HG03064 (cell line): ENCODE data around the gene CRTC1.
"Not testable (repeated sequence)": the region's sequence is repeated elsewhere in the genome, so short reads cannot be mapped to it uniquely, and the experiment has no call there.

Experiments used
- ATAC-seq: cut with Tn5 transposase; IDR thresholded peaks from one replicate; pipeline ENCODE4 v1.9.1; 2021; ENCODE audit warnings: low read depth; ENCODE audit not compliant: unreplicated experiment

The CRTC1 gene

GRCh38 chr19:18723871-18724377, 40.4 kb downstream of the CRTC1 start:
- no peak for ATAC-seq

GRCh38 chr19:18725841-18726770, 42.6 kb downstream of the CRTC1 start:
- no peak for ATAC-seq

GRCh38 chr19:18726846-18727245, 43.4 kb downstream of the CRTC1 start:
- ATAC-seq = no peak

GRCh38 chr19:18727602-18728001, 44.1 kb downstream of the CRTC1 start:
- not testable (repeated sequence) for ATAC-seq

GRCh38 chr19:18729933-18730530, 46.6 kb downstream of the CRTC1 start:
- no peak for ATAC-seq

- no peak for ATAC-seq
Measured at GRCh38 chr19:18730885-18731513, 47.5 kb downstream of the CRTC1 start.

- ATAC-seq = no peak
Measured at GRCh38 chr19:18731562-18732008, 48.1 kb downstream of the CRTC1 start.

GRCh38 chr19:18733196-18733647, 49.7 kb downstream of the CRTC1 start:
- ATAC-seq = no peak

GRCh38 chr19:18733762-18734332, 50.4 kb downstream of the CRTC1 start:
- ATAC-seq = not testable (repeated sequence)

GRCh38 chr19:18735324-18735723, 51.8 kb downstream of the CRTC1 start:
- ATAC-seq = no peak

GRCh38 chr19:18735752-18736151, 52.3 kb downstream of the CRTC1 start:
- ATAC-seq = no peak

- no peak for ATAC-seq
Measured at GRCh38 chr19:18736415-18737336, 53.2 kb downstream of the CRTC1 start.

- ATAC-seq = no peak
Measured at GRCh38 chr19:18737337-18737953, 54.0 kb downstream of the CRTC1 start.

GRCh38 chr19:18737954-18738351, 54.5 kb downstream of the CRTC1 start:
- no peak for ATAC-seq

- no peak for ATAC-seq
Measured at GRCh38 chr19:18738961-18739690, 55.6 kb downstream of the CRTC1 start.

- no peak for ATAC-seq
Measured at GRCh38 chr19:18741124-18742121, 57.9 kb downstream of the CRTC1 start.

GRCh38 chr19:18742324-18742723, 58.8 kb downstream of the CRTC1 start:
- ATAC-seq = no peak
